HG03442 (cell line): ENCODE results near the gene FCER2.

ENCODE experiments used
- ATAC-seq: cut with Tn5 transposase; IDR thresholded peaks from one replicate; pipeline ENCODE4 v1.9.1; 2021; ENCODE audit warnings: mild to moderate bottlenecking, moderate library complexity; ENCODE audit not compliant: unreplicated experiment

The FCER2 gene

DNA sequence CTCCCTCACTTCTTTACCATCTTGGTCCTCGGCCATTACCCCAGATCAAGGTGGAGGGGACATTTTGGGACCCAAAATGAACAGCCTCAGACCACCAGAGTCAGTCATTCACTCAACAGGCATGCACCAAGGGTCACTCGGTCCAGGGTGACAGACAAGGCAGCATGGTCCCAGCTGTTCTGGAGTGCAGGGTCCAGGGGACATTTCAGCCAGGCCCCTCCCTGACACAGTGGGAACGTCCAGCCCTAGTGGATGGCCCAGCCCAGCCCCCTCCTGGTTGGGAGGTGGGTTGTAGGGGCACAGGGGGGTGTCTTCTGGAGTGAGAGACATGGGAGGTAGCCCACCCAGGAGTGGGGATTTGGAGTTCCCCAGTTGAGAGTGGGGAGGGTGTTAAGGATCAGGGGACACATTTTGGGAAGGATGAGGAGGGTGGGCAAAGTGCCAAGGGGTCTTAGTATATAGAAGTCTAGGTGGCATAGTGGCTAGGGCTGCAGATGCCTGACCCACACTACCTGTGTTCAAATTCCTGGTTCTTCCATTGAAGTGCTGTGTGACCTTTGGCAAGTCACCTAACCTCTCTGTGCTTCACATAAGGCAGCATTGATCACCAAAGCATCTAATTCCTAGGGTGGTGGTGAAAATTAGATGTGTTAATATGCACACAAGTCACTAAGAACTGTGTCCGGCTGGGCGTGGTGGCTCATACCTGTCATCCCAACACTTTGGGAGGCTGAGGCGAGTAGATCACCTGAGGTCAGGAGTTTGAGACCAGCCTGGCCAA lies 2.5 kb upstream of the FCER2 start:
- no peak for ATAC-seq

DNA sequence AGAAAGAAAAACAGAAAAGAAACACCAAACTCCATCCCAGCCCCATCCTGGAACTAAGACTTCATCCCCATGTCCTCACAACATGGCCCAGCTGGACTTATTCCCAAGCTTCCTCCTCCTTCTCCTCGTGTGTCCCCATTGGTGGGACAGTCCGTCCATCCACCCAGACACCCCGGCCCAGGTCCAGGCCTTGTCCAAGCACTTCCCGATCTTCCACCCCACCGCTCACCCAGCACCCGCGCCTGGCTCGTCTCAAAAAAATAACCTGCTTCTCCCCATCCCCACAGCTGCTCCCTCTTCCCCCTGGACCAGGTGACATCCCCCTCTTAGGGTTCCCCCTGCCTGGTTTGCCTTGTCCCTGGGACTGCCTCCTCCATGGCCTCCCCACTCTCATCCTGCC lies 1.4 kb upstream of the FCER2 start:
- ATAC-seq, result no peak

DNA sequence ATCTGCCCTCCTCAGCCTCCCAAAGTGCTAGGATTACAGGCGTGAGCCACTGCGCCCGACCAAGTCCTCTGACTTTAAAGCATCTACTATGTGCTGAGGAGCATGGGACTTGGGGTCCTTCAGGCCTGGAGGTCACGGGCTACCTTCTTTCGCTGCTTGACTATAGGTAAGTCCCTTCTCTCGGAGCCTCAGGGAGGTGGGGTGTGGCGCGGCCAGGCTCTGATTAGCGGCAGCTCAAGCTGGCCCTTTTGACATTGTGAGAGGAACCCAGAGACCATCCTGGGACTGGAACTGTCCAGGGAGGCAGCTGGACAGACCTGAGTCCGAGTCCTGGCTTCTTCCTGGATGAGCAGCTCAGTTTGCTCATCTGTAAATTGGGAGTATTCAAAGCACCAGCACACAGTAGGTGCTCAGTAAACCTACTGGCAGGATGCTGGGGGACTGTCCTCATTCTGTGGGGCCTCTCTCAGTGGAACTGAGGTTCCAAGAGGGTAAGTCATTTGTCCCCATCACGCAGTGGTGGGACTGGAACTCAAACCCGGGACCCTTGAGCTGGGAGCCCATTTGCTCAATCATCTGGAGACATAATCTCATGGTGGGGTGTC lies 780 bp downstream of the FCER2 start:
- ATAC-seq, result no peak

DNA sequence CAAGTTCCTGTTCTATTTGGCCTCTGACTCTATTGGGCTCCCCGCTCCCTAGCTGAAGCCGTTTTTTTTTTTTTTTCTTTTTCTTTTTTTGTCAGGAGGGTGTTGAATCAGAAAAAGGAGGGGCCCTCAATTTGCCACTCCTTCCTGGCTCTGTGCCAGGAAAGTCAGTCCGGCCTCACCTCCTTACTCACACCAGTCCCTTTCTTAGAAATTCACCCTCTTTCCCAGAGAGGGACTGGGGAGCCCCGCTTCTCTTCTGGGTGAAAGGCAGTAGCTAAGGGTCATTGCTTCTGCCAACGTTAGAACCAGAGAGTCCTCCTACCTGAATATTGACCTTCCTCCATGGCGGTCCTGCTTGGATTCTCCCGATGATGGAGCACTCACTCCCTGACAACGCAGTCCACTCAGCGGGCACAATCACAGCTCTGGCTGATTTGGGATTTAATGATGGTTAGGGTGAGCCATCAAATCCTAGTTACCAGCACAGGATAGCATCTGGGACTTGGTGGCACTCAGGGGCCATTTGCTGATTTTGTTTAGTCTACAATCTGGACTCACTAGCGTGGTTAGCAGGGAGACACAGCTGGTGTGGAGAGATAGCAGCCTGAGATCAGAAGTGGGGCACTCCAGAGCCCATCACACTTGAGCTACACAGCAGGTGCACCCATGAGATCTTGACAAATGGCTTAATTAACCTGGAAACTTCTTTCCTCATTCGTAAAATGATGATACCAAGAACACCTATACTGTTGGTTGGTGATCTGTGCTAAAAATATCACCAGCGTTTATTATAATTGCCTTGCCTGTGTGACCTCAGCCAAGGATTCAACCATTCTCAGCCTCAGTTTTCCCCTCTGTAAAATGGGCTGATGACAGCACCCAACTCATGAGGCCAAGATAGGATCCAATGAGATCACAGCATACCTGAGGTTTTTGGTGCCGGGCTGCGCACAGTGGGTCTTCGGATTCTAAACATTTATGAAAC lies 2.2 kb downstream of the FCER2 start:
- no peak for ATAC-seq

DNA sequence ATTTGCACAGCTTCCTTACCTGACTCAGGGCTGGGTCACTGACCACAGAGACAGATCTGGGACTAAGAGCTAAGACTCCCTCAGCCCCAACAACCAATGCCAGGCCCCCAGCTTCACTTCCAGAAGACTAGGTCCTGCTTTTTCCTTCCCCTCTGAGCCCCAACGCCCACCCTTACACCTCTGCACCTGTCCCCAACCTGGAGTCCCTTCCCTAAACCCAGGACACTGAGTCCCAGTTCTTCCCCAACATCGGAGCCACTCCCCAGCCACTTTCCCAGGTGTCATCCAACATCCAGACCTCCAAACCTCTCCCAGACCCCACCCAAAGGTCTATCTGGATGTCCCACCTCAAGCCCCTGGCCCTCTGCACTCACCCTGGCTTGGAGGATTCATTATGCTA lies 2.9 kb downstream of the FCER2 start:
- ATAC-seq, result no peak

DNA sequence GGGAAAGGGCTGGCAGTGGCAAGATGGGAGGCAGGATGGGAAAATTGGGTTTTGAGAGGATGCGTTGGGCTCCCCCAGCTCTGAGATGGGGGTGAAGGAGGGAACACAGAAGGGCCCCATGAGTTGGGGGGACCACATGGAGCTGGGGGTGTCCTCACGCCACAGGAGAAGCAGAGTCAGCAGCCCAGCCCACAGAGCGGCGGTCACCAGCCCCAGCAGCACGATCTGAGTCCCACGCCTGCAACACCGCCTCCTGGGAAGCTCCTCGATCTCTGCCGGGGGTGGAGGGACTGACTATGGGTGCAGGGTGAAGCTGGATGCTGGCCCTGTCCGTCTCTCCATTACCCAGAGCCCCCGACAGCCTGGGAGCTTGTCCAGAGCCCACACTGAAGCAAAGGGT lies 3.3 kb downstream of the FCER2 start:
- no peak for ATAC-seq

DNA sequence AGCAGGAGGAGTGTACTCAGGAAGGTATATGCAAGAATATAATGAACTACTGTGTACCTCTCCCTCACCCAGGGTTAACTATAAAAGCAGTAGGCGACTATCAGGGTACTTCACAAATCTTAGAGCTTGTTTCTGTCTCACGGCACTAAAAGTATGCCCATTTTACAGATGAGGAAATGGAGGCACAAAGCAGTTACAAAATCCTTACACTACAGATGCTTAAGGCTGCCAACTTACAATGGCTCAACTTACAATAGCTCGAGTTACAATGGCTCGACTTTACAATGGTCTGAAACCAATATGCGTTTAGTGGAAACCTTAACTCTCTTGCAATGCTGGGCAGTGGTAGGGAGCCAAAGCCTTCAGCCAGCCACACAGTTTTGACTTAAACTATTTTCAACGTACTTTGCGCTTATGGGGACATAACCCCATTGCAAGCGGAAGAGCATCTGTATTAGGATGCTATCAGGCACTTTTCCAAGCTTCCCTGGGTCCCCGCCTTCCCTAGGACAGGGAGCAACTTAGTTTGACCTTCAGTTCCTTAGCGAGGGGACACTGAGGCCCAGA lies 4.1 kb downstream of the FCER2 start:
- no peak for ATAC-seq

DNA sequence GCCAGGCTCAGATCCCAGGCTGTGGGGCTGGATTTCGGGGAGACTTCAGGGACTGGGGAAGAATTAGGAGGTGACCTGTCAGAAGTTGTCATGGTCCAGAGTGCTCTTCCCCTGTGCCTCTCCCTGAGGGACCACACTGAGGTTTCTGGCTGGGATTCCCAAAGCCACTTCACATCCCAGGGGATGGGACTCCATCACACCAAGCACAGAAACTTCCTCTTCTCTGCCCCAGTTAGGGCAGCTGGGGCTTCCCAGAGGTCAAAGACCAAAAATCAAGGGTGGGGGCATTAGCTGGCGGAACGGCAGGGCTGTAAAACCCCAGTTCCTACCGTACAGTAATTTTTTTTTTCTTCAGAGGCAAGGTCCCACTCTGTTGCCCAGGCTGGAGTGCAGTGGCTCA lies 7.4 kb downstream of the FCER2 start:
- no peak for ATAC-seq

DNA sequence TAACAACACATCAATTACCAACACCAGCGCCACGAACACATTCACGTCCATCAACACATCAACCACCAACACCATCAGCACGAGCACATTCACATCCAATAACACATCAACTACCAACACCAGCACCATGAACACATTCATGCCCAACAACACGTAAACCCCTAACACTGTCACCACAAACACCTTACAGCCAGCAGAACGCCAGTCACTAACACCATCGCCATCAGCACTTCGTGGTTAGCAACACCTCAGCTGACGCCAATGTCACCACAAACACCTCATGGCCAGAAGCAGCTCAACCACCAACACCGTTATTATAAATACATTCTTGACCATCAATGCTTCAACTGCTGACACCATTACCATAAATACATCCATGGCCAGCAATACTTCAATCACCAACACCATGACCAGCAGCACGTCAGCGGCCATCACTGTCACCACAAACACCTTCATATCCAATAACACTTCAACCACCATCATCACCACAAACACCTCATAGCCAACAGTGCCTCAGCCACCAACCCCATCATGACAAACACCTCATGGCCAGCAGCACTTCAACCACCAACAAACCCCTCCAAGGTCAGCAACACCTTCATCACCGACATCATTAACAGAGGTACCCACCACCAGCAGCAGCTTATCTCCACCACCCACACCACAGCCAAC lies 9.4 kb downstream of the FCER2 start:
- ATAC-seq, result no peak

DNA sequence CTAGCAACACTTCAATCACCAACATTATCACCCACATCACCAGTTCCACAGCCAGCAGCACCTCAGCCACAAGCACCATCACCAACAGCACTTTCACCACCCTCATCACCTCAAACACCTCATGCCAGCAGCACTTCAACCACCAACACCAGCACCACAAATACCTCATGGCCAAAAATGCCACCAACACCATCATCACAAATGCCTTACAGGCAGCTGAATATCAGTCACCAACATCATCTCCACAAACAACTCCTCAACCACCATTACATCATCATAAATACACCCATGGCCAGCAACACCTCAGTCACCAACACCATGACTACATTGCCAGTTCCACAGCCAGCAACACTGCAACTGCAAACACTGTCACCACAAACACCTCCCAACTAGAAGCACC lies 10.4 kb downstream of the FCER2 start:
- ATAC-seq, result no peak

DNA sequence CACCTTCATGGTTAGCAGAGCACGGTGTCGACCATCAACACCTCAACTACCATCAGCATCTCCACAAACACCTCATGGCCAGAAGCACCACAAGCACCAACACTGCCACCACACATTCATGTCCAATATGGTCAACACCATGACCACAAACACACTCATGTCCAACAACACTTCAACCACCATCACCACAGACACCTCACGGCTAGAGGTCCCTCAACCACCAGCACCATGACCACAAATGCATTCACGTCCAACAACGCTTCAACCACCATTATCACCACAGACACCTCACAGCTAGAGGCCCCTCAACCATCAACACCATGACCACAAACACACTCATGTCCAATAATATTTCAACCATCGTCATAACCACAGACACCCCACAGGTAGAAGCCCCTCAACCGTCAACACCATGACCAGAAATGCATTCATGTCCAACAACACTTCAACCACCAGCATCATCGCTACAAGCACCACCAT lies 11.1 kb downstream of the FCER2 start:
- ATAC-seq, result no peak

DNA sequence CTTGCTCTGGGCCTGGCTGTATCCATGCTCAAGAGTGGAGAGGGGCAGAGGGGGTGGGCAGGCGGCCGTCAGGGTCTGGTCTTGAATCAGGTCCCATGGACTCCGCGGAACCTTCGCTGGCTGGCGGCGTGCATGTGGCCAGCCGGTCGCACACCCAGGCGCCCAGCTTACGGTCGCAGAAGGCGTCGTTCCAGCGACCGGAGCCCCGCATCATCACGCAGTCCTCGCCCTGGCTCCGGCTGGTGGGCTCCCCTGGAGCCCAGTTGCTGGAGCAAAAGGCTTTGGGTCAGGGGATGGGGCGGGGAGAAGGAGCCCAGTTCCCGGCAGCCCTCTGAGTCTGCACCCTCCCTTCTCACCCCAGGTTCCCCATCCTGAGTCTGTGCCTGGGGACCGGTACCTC lies 12.8 kb downstream of the FCER2 start:
- no peak for ATAC-seq

DNA sequence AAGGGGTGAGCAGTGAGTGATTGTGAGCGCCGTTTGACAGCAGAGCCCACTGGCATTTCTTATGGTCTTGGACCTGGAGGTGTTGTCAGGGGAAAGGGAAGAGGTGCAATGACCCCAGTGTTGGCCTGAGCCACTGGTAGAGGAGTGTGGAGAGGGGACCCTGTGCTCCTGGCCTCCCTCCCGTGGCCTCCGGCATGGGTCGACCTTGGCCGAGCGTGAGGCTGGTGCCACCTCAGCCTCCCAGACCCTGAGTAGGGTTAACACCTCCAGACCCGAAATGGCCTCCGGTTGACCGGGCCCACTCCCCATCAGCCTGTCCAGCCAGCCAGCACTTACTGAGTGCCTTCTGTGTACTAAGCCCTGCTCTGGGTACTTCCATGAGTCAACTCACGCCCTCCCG lies 14.8 kb downstream of the FCER2 start:
- ATAC-seq, result no peak

DNA sequence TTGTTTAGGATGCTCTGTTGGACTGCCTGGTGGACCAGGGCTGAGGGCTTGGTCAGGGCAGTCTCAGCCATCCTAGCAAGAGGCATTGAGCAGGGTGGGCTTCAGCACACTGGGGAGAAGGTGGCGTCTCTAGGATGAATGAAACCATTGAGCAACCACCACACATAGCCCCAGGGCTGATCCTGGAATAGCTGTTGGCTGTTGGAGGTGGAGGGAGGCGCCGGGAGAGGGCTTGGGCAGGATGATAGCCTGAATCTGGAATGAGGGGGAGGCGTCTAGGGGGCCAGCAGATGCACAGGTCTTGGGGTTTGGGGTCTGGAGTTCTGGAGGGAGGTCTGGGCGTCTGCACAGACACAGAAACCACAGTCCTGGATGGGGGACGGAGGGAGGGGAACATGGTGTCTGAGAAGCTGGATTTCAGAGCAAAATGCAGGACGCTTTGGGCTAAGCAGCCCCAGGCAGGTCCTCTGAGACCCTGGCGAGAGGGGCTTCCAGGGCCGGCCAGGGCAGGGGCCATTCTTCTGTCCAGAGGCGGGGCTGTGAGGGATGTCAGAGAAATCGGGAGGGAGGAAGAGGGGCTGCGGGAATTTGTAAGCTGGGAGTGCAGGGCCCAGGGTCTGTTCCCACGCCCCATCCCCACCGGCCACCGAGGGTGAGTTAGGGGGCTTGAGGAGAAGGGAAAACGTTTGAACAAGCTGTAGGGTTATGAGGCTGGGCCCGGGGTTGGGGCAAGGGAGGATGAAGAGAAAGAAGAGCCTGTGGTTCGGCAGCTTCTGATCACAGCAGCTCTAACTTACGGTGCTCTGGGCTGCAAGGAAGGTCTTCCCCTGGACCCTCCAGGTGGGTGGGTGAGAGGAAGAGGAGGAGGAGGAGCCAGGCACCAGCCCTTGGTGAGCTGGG lies 16.1 kb downstream of the FCER2 start:
- no peak for ATAC-seq

DNA sequence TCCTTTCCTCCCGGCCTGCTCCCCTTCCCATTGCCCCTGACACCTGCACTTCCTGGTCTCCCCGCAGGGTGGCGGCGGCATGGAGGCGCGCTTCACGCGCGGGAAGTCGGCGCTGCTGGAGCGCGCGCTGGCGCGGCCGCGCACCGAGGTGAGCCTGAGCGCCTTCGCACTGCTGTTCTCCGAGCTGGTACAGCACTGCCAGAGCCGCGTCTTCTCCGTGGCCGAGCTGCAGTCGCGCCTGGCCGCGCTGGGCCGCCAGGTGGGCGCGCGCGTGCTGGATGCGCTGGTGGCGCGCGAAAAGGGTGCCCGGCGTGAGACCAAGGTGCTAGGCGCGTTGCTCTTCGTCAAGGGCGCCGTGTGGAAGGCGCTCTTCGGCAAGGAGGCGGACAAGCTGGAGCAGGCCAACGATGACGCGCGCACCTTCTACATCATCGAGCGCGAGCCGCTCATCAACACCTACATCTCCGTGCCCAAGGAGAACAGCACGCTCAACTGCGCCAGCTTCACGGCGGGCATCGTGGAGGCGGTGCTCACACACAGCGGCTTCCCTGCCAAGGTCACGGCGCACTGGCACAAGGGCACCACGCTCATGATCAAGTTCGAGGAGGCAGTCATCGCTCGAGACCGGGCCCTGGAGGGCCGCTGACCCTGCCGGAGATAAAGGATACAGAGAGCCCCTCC lies 19.6 kb downstream of the FCER2 start:
- no peak for ATAC-seq

DNA sequence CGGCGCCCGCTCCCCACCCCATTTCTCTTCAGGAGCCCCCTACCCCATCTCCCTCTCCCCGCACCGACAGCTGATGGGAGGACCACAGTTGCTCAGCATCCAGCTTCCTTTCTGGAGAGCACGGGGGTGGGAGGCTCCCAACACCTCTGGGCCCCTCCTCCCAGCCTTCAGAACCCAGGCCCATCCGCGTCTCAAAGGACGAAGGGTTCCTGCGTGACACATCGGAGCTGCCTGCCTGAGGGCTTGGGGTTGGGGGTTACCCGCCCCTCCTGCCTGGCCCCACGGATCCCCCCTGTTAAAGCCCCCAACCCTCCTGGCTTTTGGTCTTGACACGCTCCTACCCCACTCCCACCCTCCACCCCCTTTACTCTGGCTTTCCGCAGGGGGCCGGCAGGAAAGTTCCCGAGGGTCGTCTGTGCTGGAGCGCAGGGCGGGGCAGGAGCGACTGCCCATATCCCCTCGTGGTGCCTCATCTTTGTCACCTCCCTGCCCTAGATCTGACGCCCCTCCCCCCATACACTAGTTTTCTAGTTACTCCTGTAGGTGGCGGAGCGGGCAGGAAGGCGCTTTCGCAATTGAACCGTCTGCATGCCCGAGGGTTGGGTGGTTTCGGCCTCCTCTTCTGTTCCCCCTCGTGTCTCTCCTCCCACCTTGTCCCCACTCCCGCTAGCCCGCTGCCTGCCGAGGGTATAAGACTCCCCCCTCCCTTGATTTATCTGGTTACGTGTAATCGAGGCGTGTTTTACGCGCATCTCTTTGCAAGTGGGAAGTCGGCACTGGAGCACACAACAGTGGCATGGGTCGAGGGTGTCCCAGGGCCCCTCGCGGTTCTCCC lies 20.4 kb downstream of the FCER2 start:
- no peak for ATAC-seq

DNA sequence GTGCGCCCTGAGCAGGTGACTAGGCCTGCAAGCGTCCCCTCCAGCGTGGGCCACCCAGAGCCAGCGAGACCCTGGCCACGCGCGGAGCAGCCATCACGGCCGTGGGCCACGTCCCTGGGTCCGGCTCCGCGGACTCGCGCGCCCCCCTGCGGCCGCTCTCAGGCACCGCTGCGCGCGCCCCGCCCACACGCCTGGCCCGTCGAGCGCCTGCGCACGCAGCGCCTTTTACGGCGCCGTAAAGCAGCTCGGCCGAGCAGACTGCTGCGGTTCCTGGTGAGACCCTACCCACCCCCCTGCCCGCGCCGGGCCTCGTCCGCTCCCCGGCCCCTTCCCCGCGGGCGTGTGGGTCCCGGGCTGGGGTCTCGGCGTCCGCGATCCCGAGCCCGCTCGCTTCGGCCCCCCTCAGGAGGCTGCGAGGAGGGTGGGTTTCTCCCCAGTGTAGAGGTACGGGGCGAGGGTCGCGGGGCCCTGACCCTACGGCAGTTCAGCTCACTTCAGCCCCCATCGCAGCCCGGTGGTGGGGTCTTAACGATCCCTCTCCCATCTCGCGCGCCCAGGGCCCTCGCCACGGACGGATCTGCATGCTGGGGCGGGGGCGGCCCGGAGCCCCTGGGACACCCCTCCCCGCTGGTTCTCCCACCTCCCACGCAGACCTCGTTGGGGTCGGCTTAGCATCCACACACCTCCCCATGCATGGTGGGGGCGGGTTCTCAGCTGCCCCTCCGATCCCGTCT lies 21.2 kb downstream of the FCER2 start, which contains the start of gene TRAPPC5:
Gene TRAPPC5 (plus strand): TSS at position 228 of the 734 bp plus-strand sequence. CDS start 1,421 bp downstream, outside the sequence.
- ATAC-seq, result peak; percentile 67
